SK-N-SH (cell line): ENCODE data around the gene RNF44. TPM values are rescaled to one million over a fixed set of nuclear protein-coding genes. Genes with fewer than 3 reads are reported as not detected.

Experiments
- CTCF ChIA-PET: fragments of 300-600, 350-600 bp; formaldehyde crosslinking; extraction: SDS; loops from one replicate; lab custom pipeline; 2021; lab: Yijun Ruan, JAX
- POLR2A ChIA-PET: fragments of 350-600 bp; sonication (Branson Sonifier 250); formaldehyde crosslinking; extraction: SDS; loops from one replicate; lab custom pipeline; 2020; ENCODE audit warnings: antibody characterized with exemption, inconsistent platforms; lab: Yijun Ruan, JAX
- DNase-seq: peaks from one replicate; pipeline ENCODE4 v3.0.0; 2012
- H2AFZ ChIP-seq: fragments of 200-600 bp; sonication (generic); 2 replicates; pipeline ENCODE4 v1.8.1; 2016; ENCODE audit warnings: antibody characterized with exemption, mild to moderate bottlenecking, low read depth
- H3F3A ChIP-seq: fragments of 200-600 bp; sonication (generic); replicated peaks from 2 replicates; pipeline ENCODE3; 2016; ENCODE audit warnings: antibody characterized with exemption, mild to moderate bottlenecking; ENCODE audit not compliant: insufficient read depth
- H3K27ac ChIP-seq, 2 experiments: fragments of 200-500 bp in 1 of 2; fragments of 200-600 bp in 1 of 2; sonication (Bioruptor generic) in 1 of 2; sonication (generic), shearing (Covaris generic) in 1 of 2; 2 replicates each; pipeline versions ENCODE4 v1.5.1 to v1.6.1; 2014 to 2016; ENCODE audit warnings: low read depth in 2 of 2, inconsistent platforms in 1 of 2, low read length in 1 of 2, mild to moderate bottlenecking in 1 of 2, mixed read lengths in 1 of 2
- H3K27me3 ChIP-seq: fragments of 200-600 bp; sonication (generic), shearing (Covaris generic); 2 replicates; pipeline ENCODE4 v1.6.1; 2016; ENCODE audit warnings: mixed run types; ENCODE audit not compliant: insufficient read depth
- H3K36me3 ChIP-seq, 2 experiments: fragments of 200-500 bp in 1 of 2; fragments of 200-600 bp in 1 of 2; sonication (Bioruptor generic) in 1 of 2; sonication (generic) in 1 of 2; replicated peaks in 1 of 2; 2 replicates each; pipeline versions ENCODE3 to v1.5.1; 2014 to 2016; ENCODE audit warnings: low read length in 1 of 2, mild to moderate bottlenecking in 1 of 2; ENCODE audit not compliant: insufficient read depth in 2 of 2, control insufficient read depth in 1 of 2
- H3K4me1 ChIP-seq, 2 experiments: fragments of 200-500 bp in 1 of 2; fragments of 200-600 bp in 1 of 2; sonication (Bioruptor generic) in 1 of 2; sonication (generic), shearing (Covaris generic) in 1 of 2; 2 replicates each; pipeline versions ENCODE4 v1.5.1 to v1.6.1; 2014 to 2016; ENCODE audit warnings: low read depth in 1 of 2, low read length in 1 of 2, mixed run types in 1 of 2; ENCODE audit not compliant: insufficient read depth in 2 of 2, control insufficient read depth in 1 of 2
- H3K4me2 ChIP-seq: fragments of 200-600 bp; sonication (generic), shearing (Covaris generic); 2 replicates; pipeline ENCODE4 v1.6.1; 2017; ENCODE audit warnings: mixed run types
- H3K4me3 ChIP-seq, 2 experiments: fragments of 200-500 bp in 1 of 2; fragments of 200-600 bp in 1 of 2; sonication (Bioruptor generic) in 1 of 2; sonication (generic), shearing (Covaris generic) in 1 of 2; 2 replicates each; pipeline versions ENCODE4 v1.5.1 to v1.8.1; 2014 to 2016; ENCODE audit warnings: low read depth in 2 of 2, inconsistent platforms in 1 of 2, low read length in 1 of 2, mild to moderate bottlenecking in 1 of 2, mixed read lengths in 1 of 2, moderate library complexity in 1 of 2
- H3K79me2 ChIP-seq: fragments of 200-600 bp; sonication (generic); 2 replicates; pipeline ENCODE4 v1.8.1; 2017; ENCODE audit warnings: mild to moderate bottlenecking; ENCODE audit not compliant: insufficient read depth
- H3K9ac ChIP-seq: fragments of 200-600 bp; sonication (generic); 2 replicates; pipeline ENCODE4 v1.6.1; 2017; ENCODE audit warnings: mixed run types
- H3K9me2 ChIP-seq: fragments of 200-600 bp; sonication (generic); 2 replicates; pipeline ENCODE4 v1.6.1; 2017; ENCODE audit warnings: mixed run types
- H3K9me3 ChIP-seq: fragments of 200-600 bp; sonication (generic); 2 replicates; pipeline ENCODE4 v1.6.1; 2017; ENCODE audit warnings: mixed run types, mild to moderate bottlenecking, moderate library complexity
- H4K20me1 ChIP-seq: fragments of 200-600 bp; sonication (generic); 2 replicates; pipeline ENCODE4 v1.6.1; 2017; ENCODE audit warnings: mild to moderate bottlenecking, mixed run types; ENCODE audit not compliant: insufficient read depth
- ELF1 ChIP-seq: IDR thresholded peaks from 2 replicates; pipeline ENCODE4 v1.4.0; 2012
- EP300 ChIP-seq, 2 experiments: IDR thresholded peaks; 2 replicates each; pipeline versions ENCODE4 v1.4.0 to v1.6.1; 2012; ENCODE audit warnings: borderline replicate concordance in 1 of 2, low read depth in 1 of 2, low read length in 1 of 2
- FOSL2 ChIP-seq: IDR thresholded peaks from 2 replicates; pipeline ENCODE4 v1.4.0; 2012; ENCODE audit warnings: low read depth, mild to moderate bottlenecking, moderate library complexity, borderline replicate concordance
- FOXJ3 ChIP-seq: sonication (generic); formaldehyde crosslinking; IDR thresholded peaks from 2 replicates; pipeline ENCODE4 v1.5.1; 2020; ENCODE audit warnings: mild to moderate bottlenecking, missing genetic modification reagents
- GABPA ChIP-seq: IDR thresholded peaks from 2 replicates; pipeline ENCODE4 v1.4.0; 2012; ENCODE audit warnings: low read depth, mild to moderate bottlenecking
- GATA2 ChIP-seq: sonication (generic); formaldehyde crosslinking; IDR thresholded peaks from 2 replicates; pipeline ENCODE4 v1.5.0; 2020; ENCODE audit warnings: mild to moderate bottlenecking, missing genetic modification reagents
- JUND ChIP-seq: IDR thresholded peaks from 2 replicates; pipeline ENCODE4 v1.4.0; 2012
- MAX ChIP-seq: IDR thresholded peaks from 2 replicates; pipeline ENCODE4 v1.4.0; 2012; ENCODE audit warnings: low read depth
- NRF1 ChIP-seq: IDR thresholded peaks from 2 replicates; pipeline ENCODE4 v1.6.1; 2012; ENCODE audit warnings: low read depth, mild to moderate bottlenecking, low read length
- PBX3 ChIP-seq: IDR thresholded peaks from 2 replicates; pipeline ENCODE4; 2012
- RAD21 ChIP-seq: IDR thresholded peaks from 2 replicates; pipeline ENCODE4 v1.6.1; 2012; ENCODE audit warnings: mild to moderate bottlenecking, low read length
- RCOR1 ChIP-seq: fragments of 150-350 bp; IDR thresholded peaks from 2 replicates; pipeline ENCODE4 v1.6.1; 2017; ENCODE audit warnings: antibody characterized with exemption, low read length
- REST ChIP-seq: IDR thresholded peaks from 2 replicates; pipeline ENCODE4 v1.6.1; 2012; ENCODE audit warnings: mild to moderate bottlenecking, low read depth, low read length, moderate library complexity
- TAF1 ChIP-seq: IDR thresholded peaks from 2 replicates; pipeline ENCODE4 v1.6.1; 2012; ENCODE audit warnings: low read depth, mild to moderate bottlenecking, low read length, moderate library complexity, borderline replicate concordance
- TCF12 ChIP-seq: IDR thresholded peaks from 2 replicates; pipeline ENCODE4 v1.4.0; 2012
- TEAD4 ChIP-seq: IDR thresholded peaks from 2 replicates; pipeline ENCODE4 v1.4.0; 2012; ENCODE audit warnings: mild to moderate bottlenecking, borderline replicate concordance; ENCODE audit not compliant: insufficient read depth
- YY1 ChIP-seq: IDR thresholded peaks from 2 replicates; pipeline ENCODE4 v1.4.0; 2012; ENCODE audit warnings: low read depth, mild to moderate bottlenecking
- ZBTB33 ChIP-seq: IDR thresholded peaks from 2 replicates; pipeline ENCODE4 v1.4.0; 2012; ENCODE audit warnings: low read depth, borderline replicate concordance
- WGBS: methylation state at CpG from one replicate; pipeline ENCODE4 v1.1.6; 2017; ENCODE audit warnings: low lambda C conversion rate; 5-methylcytosine and 5-hydroxymethylcytosine counted together
- polyA plus RNA-seq, 3 experiments: library from polyadenylated mRNA; depleted of rRNA; stranded (reverse); fragments of >200 nt; gene quantifications; 2 replicates each; pipeline ENCODE4 v1.2.3, GENCODE V29; 2012

The RNF44 gene
- polyA plus RNA-seq, 1 of the 3 experiments (the other 2 are of a cell fraction), result 17.9 TPM

- no peak for TF ChIP-seq FOSL2
- TF ChIP-seq REST, result no peak
- no peak for TF ChIP-seq TEAD4
- TF ChIP-seq NRF1, result no peak
- TF ChIP-seq ELF1, result no peak
- TF ChIP-seq MAX, result no peak
- no peak for TF ChIP-seq YY1
- TF ChIP-seq TAF1, result no peak
- TF ChIP-seq PBX3, result no peak
- TF ChIP-seq JUND, result no peak
- no peak for TF ChIP-seq FOXJ3
- Histone ChIP-seq H3K9me2 (no peaks in the 10 kb centered on the region), H2AFZ (no peak overlapping the region), H3K4me1 (0 out of 4 replicates have a peak, but pooled peaks cover 0 to 3% of the 10 kb centered on the region in 2 experiments), H3K4me3 (no peak overlapping the region), H3K27me3 (no peaks in the 10 kb centered on the region), H3K79me2 (no peaks in the 10 kb centered on the region), H3K4me2 (no peak overlapping the region), H3K36me3 (peaks cover 51 to 71% of the 10 kb centered on the region in 2 experiments), H3F3A (no peaks in the 10 kb centered on the region), H4K20me1 (no peaks in the 10 kb centered on the region), H3K9me3 (no peaks in the 10 kb centered on the region), H3K9ac (no peak overlapping the region), H3K27ac (no peak overlapping the region)
- 93% methylated on average over 5 of the region's 5 CpGs for WGBS
- POLR2A ChIA-PET, result no interaction called here
- CTCF ChIA-PET, result interaction anchor here (0.7 kb wide), 1 partner anchor 628 kb away, joined by 3 read pairs; no protein-coding TSS in a partner anchor
- DNase-seq, result no peak
Observed at GRCh38 chr5:176503496-176503895, 33.7 kb downstream of the RNF44 start.

GRCh38 chr5:176501333-176501732 lies 35.9 kb downstream of the RNF44 start:
- ChIA-PET CTCF (interaction anchor here (0.9 kb wide), 1 partner anchor 54 kb away, joined by 3 read pairs; no protein-coding TSS in a partner anchor), POLR2A (no interaction called here)
- H3K9ac ChIP-seq, result no peak overlapping the region
- no peaks in the 10 kb centered on the region for H3K27me3 ChIP-seq
- no peaks in the 10 kb centered on the region for H3F3A ChIP-seq
- H3K9me3 ChIP-seq, result no peaks in the 10 kb centered on the region
- H4K20me1 ChIP-seq, result no peaks in the 10 kb centered on the region
- no peaks in the 10 kb centered on the region for H3K9me2 ChIP-seq
- no peak for TF ChIP-seq TEAD4
- TF ChIP-seq GATA2 (CRISPR knock-in tag), result no peak
- no peak for TF ChIP-seq TCF12
- no peak for TF ChIP-seq FOSL2
- no peak for TF ChIP-seq EP300 (IDR thresholded peaks at IDR 0.05; ENCODE audit: borderline replicate concordance in 1 of 2, low read depth in 1 of 2, low read length in 1 of 2)
- no peak for TF ChIP-seq FOXJ3
- no peak for TF ChIP-seq GABPA
- TF ChIP-seq RAD21, result no peak
- no peak for TF ChIP-seq MAX
- no peak for TF ChIP-seq RCOR1
- no peak for TF ChIP-seq ZBTB33
- H2AFZ ChIP-seq, result no peak overlapping the region
- no peak overlapping the region for H3K4me3 ChIP-seq
- no peaks in the 10 kb centered on the region for H3K79me2 ChIP-seq
- 0 out of 4 replicates have a peak, but pooled peaks cover 0 to 3% of the 10 kb centered on the region in 2 experiments for H3K4me1 ChIP-seq
- H3K36me3 ChIP-seq, result peaks cover 50 to 81% of the 10 kb centered on the region in 2 experiments
- H3K27ac ChIP-seq, result no peak overlapping the region
- 100% methylated on average over 1 of the region's 1 CpG for WGBS
- no peak for DNase-seq
- no peak overlapping the region for H3K4me2 ChIP-seq
